Neural cell (in vitro differentiated cells): ENCODE results near the gene CD300LF.

ENCODE experiments used
- EP300 ChIP-seq: fragments of 450-650 bp; conservative IDR thresholded peaks from 2 replicates; pipeline ENCODE4 v1.6.1; 2014; ENCODE audit warnings: antibody characterized with exemption, mild to moderate bottlenecking, moderate library complexity; ENCODE audit not compliant: poor library complexity, severe bottlenecking
- POLR2AphosphoS5 ChIP-seq: IDR thresholded peaks from 2 replicates; pipeline ENCODE4 v1.6.1; 2012
- RAD21 ChIP-seq: fragments of 450-650 bp; conservative IDR thresholded peaks from 2 replicates; pipeline ENCODE4 v1.6.1; 2014; ENCODE audit warnings: antibody characterized with exemption, mild to moderate bottlenecking, moderate library complexity
- TAF1 ChIP-seq: IDR thresholded peaks from 2 replicates; pipeline ENCODE4 v1.6.1; 2012; ENCODE audit warnings: low read depth
- TF ChIP-seq, protein P1 (sequence below): fragments of 450-650 bp; IDR thresholded peaks from 2 replicates; pipeline ENCODE4 v1.5.1; 2014; ENCODE audit warnings: antibody characterized with exemption, mild to moderate bottlenecking, moderate library complexity; ENCODE audit not compliant: poor library complexity, severe bottlenecking

DNA sequence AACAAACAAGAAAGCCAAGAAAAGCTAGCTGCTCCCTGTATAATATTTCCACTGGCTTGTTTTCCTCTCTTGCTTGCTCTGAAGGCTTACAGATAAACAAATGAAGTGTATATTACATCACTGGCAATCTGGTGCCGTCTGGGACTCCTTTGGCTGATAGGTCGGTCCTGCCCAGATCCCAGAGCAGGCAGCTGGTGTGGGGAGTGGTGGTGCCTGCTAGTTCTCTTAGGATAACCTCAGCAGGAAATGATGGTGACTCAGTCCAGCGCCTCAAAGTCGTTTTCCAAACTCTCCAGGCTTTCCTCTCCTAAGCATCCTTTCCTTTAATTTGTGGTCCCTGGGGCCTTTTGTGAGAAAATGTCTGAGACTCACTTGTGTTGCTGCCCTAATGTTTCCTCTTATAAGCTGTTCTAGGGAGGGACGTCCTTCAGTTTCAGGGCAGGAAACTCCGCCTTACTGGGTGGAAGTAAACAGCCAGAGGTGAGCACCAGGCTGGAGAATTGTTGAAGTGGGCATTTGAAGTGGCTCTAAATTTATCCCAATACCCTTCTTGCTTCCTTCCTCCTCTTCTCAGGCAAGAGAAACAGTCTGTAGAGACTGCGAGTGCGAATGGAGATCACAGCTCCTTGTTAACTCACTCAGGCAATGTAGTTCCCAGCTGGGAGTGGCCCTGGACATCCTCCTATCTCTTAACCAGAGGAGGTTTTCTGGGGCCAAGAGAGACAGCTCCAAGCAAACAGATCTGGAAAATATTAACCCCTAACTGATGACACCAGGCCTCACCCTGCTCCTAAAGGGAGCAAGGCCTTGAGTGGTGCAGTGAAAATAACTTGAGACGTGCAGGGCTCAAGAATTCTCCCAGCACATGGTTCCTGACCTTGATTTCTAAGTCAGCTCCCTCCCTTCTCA, 34.9 kb downstream of the CD300LF start:
- TF ChIP-seq, protein P1, sequence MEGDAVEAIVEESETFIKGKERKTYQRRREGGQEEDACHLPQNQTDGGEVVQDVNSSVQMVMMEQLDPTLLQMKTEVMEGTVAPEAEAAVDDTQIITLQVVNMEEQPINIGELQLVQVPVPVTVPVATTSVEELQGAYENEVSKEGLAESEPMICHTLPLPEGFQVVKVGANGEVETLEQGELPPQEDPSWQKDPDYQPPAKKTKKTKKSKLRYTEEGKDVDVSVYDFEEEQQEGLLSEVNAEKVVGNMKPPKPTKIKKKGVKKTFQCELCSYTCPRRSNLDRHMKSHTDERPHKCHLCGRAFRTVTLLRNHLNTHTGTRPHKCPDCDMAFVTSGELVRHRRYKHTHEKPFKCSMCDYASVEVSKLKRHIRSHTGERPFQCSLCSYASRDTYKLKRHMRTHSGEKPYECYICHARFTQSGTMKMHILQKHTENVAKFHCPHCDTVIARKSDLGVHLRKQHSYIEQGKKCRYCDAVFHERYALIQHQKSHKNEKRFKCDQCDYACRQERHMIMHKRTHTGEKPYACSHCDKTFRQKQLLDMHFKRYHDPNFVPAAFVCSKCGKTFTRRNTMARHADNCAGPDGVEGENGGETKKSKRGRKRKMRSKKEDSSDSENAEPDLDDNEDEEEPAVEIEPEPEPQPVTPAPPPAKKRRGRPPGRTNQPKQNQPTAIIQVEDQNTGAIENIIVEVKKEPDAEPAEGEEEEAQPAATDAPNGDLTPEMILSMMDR: no peak
- TF ChIP-seq TAF1 (no peak), POLR2AphosphoS5 (no peak), RAD21 (no peak), EP300 (no peak)
